Articular chondrocyte of knee joint (primary cell): ENCODE measurements around the gene SPG7. TPM values are rescaled to one million over a fixed set of nuclear protein-coding genes. Genes with fewer than 3 reads are reported as not detected.

Experiments
- small RNA-seq: library from RNA; depleted of rRNA; stranded (forward); fragments of <200 nt; gene quantifications from one replicate; pipeline ENCODE3, GENCODE V24; 2012
- total RNA-seq: library from RNA; depleted of rRNA; stranded (reverse); fragments of >200 nt; gene quantifications from 2 replicates; pipeline ENCODE4 v1.2.3, GENCODE V29; 2012

The SPG7 gene
- total RNA-seq, result 75.4 and 83.2 TPM in 2 replicates

GRCh38 chr16:89507834-89508590 lies at the start of gene SPG7:
Gene SPG7, plus strand, starts transcription at chr16:89508403. Its CDS starts 15 bp downstream, at chr16:89508418.

GRCh38 chr16:89490439-89491237 lies 17.6 kb upstream of the SPG7 start, which contains the start of gene ANKRD11:
Gene ANKRD11, minus strand, starts transcription at chr16:89490561. Its CDS starts 173,542 bp downstream, at chr16:89317019.

GRCh38 chr16:89560378-89561141 lies 52.4 kb downstream of the SPG7 start, which contains the start of gene RPL13:
Gene RPL13, plus strand, starts transcription at chr16:89560682. Its CDS starts 278 bp downstream, at chr16:89560960.

GRCh38 chr16:89575247-89576152 lies 67.3 kb downstream of the SPG7 start, which contains the start of gene CPNE7:
Gene CPNE7, plus strand, starts transcription at chr16:89575758. Its CDS starts 140 bp downstream, at chr16:89575898.

Small RNA genes lying within 50 kb of the gene (small RNA-seq; reads per million reads assigned to genes)
- gene SNORD68, result not detected

Other genes starting within 250 kb of the SPG7 start
- gene ANKRD11, start 17.8 kb upstream of the SPG7 start, total RNA-seq, result 70.0 and 104 TPM in 2 replicates
- gene RPL13, start 52.3 kb downstream of the SPG7 start, total RNA-seq, result 2,509 and 2,570 TPM in 2 replicates
- gene CPNE7, start 67.4 kb downstream of the SPG7 start, total RNA-seq, result 0.22 and 0.26 TPM in 2 replicates
- gene DPEP1, start 105.2 kb downstream of the SPG7 start, total RNA-seq, result not detected in 2 replicates
- gene CHMP1A, start 149.3 kb downstream of the SPG7 start, total RNA-seq, result 64.0 and 85.7 TPM in 2 replicates
- 2.7 and 3.1 TPM in 2 replicates for gene SPATA33, start 149.4 kb downstream of the SPG7 start, total RNA-seq
- 30.5 and 30.8 TPM in 2 replicates for gene CDK10, start 178.3 kb downstream of the SPG7 start, total RNA-seq
- 5.2 and 5.9 TPM in 2 replicates for gene SPATA2L, start 193.3 kb downstream of the SPG7 start, total RNA-seq
- 10.2 and 12.5 TPM in 2 replicates for gene VPS9D1, start 212.5 kb downstream of the SPG7 start, total RNA-seq
- gene ZNF276, start 213.1 kb downstream of the SPG7 start, total RNA-seq, result 8.2 and 13.1 TPM in 2 replicates